ENCODE measurements around the gene GGNBP2. TPM values are rescaled to one million over a fixed set of nuclear protein-coding genes. Genes with fewer than 3 reads are reported as not detected.

GGNBP2 gene
- total RNA-seq, 2 donors from 2014 or later: 57.3 to 69.8 TPM

DNA sequence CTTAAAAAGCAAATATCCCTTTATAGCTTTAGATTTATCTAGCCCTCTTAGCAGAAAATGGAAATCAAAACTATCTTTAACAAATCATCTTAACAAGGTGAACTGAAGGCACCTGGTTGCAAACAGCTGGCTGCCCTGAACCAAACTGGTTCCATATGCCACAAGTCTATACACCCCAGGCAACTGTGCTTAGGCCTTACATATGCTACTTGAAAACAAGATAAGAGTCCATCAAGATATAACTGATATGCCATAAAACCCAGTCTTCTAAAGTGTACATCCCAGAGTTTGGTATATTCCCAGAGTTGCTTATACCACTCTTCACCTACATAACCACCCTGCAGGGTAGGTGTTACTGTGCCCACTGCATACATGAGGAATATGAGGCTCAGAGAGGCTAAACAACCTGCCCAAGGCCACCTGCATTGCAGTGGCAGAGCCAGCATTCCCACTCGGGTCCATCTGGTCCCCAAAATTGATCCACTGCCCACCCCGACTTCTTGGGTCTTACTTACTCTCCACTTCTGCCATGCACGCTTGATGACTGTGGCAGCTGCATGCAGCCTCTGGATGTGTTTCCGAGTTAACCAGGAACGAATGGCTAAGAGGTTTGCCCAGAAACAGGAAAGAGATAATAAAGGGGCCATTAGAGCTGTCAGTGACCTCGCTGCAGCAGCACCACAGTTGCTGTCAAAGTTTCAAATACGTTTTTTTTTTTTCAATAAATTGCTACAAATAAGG, 46.0 kb upstream of the GGNBP2 start:
- DNase-seq (ENCODE audit: low spot score) (no peak), ATAC-seq (ENCODE audit: insufficient number of reproducible peaks, low FRiP score, low read depth) (no peak)
- no peaks in the 10 kb centered on the region for H3K4me1 ChIP-seq (ENCODE audit: control insufficient read depth in 1 of 2, low read depth in 2 of 2)
- peaks cover 50% of the 10 kb centered on the region for H3K36me3 ChIP-seq
- TF ChIP-seq, protein P1, sequence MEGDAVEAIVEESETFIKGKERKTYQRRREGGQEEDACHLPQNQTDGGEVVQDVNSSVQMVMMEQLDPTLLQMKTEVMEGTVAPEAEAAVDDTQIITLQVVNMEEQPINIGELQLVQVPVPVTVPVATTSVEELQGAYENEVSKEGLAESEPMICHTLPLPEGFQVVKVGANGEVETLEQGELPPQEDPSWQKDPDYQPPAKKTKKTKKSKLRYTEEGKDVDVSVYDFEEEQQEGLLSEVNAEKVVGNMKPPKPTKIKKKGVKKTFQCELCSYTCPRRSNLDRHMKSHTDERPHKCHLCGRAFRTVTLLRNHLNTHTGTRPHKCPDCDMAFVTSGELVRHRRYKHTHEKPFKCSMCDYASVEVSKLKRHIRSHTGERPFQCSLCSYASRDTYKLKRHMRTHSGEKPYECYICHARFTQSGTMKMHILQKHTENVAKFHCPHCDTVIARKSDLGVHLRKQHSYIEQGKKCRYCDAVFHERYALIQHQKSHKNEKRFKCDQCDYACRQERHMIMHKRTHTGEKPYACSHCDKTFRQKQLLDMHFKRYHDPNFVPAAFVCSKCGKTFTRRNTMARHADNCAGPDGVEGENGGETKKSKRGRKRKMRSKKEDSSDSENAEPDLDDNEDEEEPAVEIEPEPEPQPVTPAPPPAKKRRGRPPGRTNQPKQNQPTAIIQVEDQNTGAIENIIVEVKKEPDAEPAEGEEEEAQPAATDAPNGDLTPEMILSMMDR (IDR thresholded peaks at IDR 0.05): no peak
- H3K4me3 ChIP-seq: no peak overlapping the region
- H3K27ac ChIP-seq: no peak overlapping the region
- H3K9me3 ChIP-seq: no peaks in the 10 kb centered on the region
- no peaks in the 10 kb centered on the region for H3K27me3 ChIP-seq (replicated peaks; ENCODE audit: insufficient read depth)

DNA sequence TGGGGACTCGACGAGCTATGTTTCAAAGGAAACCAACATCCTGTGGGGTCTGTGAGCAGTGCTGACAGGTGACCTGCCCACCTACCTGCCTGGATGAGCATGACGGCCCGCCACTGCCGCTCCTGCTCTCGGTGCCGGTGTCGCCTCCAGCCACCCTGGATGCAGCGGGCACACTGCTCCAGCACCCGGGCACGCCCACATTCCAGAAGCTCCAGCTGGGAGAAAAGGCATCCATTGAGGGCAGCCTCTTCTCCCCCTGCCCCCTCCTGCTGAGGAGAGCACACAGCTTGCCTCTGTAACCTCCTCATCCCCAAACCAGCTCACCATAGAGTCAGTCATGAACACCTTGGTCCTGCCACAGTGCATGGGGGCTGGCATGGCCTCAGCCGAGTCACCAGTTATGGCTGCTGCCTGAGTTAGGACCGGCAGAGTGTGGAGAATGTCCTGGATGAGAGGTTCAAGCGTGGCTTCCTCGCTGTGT, 43.9 kb upstream of the GGNBP2 start:
- no peak overlapping the region for H3K27ac ChIP-seq
- ATAC-seq (ENCODE audit: insufficient number of reproducible peaks, low FRiP score, low read depth) (no peak), DNase-seq (ENCODE audit: low spot score) (no peak)
- TF ChIP-seq, protein P1 (IDR thresholded peaks at IDR 0.05): no peak
- H3K4me3 ChIP-seq: no peak overlapping the region
- H3K4me1 ChIP-seq (ENCODE audit: control insufficient read depth in 1 of 2, low read depth in 2 of 2): no peaks in the 10 kb centered on the region
- no peaks in the 10 kb centered on the region for H3K9me3 ChIP-seq
- no peaks in the 10 kb centered on the region for H3K27me3 ChIP-seq (replicated peaks; ENCODE audit: insufficient read depth)
- peaks cover 43% of the 10 kb centered on the region for H3K36me3 ChIP-seq

DNA sequence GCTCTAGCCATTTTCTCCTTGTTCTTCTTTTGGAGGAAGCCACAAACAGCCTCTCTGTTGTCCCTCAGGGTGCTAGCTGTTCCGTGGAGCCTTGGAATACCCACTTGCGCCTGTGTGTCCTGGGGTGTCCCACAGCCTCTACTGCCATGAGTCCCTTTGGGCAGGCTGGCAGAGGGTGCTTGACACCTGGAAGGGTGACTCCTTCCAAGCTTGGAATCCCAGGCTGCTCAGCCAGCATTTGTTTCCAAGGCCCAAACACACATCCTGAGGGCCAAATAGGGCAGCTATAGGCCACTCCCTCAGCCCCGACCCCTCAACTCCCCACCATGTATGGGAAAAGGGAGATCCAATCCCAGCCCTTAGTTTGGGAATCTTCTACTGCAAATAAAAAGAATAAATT, 43.4 kb upstream of the GGNBP2 start:
- DNase-seq (ENCODE audit: low spot score): no peak
- Histone ChIP-seq H3K27me3 (replicated peaks; ENCODE audit: insufficient read depth) (no peaks in the 10 kb centered on the region), H3K4me1 (ENCODE audit: control insufficient read depth in 1 of 2, low read depth in 2 of 2) (no peaks in the 10 kb centered on the region), H3K36me3 (peaks cover 37% of the 10 kb centered on the region), H3K4me3 (no peak overlapping the region), H3K9me3 (no peaks in the 10 kb centered on the region), H3K27ac (no peak overlapping the region)
- no peak for ATAC-seq (ENCODE audit: insufficient number of reproducible peaks, low FRiP score, low read depth)
- TF ChIP-seq, protein P1 (IDR thresholded peaks at IDR 0.05): no peak

DNA sequence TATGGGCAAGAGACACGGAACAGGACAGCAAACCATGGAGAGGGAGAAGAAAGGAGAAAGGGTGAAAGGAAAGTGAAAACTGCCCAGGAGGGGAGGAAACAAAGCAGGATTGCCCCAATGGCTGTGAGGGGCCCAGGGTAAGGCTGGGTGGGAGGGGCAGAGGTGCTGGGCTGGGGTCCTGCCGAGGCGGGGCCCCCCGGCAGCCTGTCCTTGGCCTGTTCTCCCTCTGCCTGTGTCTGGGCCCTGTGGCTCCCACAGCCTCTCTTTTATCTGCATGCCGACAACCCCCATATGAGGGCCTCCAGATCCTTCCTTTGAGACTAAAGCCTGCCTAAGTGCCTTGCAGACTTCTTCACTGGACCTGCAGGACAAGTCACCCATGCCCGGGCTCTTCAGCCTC, 42.8 kb upstream of the GGNBP2 start:
- Histone ChIP-seq H3K9me3 (no peaks in the 10 kb centered on the region), H3K36me3 (peaks cover 37% of the 10 kb centered on the region), H3K27me3 (replicated peaks; ENCODE audit: insufficient read depth) (no peaks in the 10 kb centered on the region), H3K4me1 (ENCODE audit: control insufficient read depth in 1 of 2, low read depth in 2 of 2) (no peaks in the 10 kb centered on the region), H3K4me3 (no peak overlapping the region), H3K27ac (no peak overlapping the region)
- TF ChIP-seq, protein P1 (IDR thresholded peaks at IDR 0.05): no peak
- DNase-seq (ENCODE audit: low spot score) (no peak), ATAC-seq (ENCODE audit: insufficient number of reproducible peaks, low FRiP score, low read depth) (no peak)

DNA sequence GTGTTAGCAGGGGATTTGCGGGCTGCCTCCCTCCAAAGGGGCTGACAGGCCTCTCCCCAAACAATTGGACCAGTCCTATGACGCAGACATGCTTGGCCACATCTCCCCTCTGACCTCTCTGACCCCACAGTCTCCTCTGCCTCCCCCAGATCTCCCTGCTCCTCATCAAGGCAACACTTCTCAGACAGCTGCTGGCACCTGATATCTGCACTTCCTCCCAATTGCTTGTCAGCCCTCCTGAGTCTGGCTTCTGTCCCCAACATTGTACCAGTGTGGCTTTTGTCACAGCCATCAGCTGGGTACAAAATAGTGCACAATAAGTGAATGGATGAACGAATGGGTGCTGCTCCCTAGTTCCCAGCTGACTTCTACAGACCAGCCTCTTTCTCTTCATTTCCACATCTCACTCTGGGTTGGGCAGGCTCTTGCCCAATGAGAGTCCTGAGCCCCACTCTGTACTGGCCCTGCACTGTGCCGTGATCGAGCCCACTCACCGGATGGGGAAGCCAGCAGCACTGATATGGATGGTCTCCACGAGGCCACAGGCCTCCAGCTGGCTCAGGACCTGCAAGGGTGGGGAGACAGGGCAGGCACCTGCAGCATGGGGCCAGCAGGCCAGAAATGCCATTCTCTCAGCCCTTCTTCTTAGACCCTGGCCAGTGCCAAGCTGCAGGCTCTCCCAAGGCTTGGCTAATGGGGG, 41.1 kb upstream of the GGNBP2 start:
- Histone ChIP-seq H3K4me1 (ENCODE audit: control insufficient read depth in 1 of 2, low read depth in 2 of 2) (no peaks in the 10 kb centered on the region), H3K36me3 (peaks cover 33% of the 10 kb centered on the region), H3K27ac (no peak overlapping the region), H3K27me3 (replicated peaks; ENCODE audit: insufficient read depth) (no peaks in the 10 kb centered on the region), H3K9me3 (no peaks in the 10 kb centered on the region), H3K4me3 (no peak overlapping the region)
- no peak for DNase-seq (ENCODE audit: low spot score)
- no peak for ATAC-seq (ENCODE audit: insufficient number of reproducible peaks, low FRiP score, low read depth)
- TF ChIP-seq, protein P1 (IDR thresholded peaks at IDR 0.05): no peak

Measured in thoracic aorta (tissue), 2 donors.